T-helper 22 cell (primary cell): ENCODE results near the gene CELF2.
"Not testable (repeated sequence)": the region's sequence is repeated elsewhere in the genome, so short reads cannot be mapped to it uniquely, and the experiment has no call there.

Source experiments
- DNase-seq: peaks from one replicate; pipeline ENCODE4 v3.0.0-alpha.2; 2020; ENCODE audit warnings: low read depth

The CELF2 gene

GRCh38 chr10:11017570-11018431 lies at the start of gene CELF2:
Gene CELF2 (plus strand): TSS chr10:11017872. CDS start chr10:11018090, 218 bp downstream.
- DNase-seq = peak; percentile 34

GRCh38 chr10:10968257-10968588 lies 49.4 kb upstream of the CELF2 start:
- DNase-seq = no peak

- DNase-seq = no peak
Observed at GRCh38 chr10:10973310-10973709, 44.4 kb upstream of the CELF2 start.

- no peak for DNase-seq
Observed at GRCh38 chr10:10975647-10976046, 42.0 kb upstream of the CELF2 start.

GRCh38 chr10:10976652-10977051 lies 41.0 kb upstream of the CELF2 start:
- no peak for DNase-seq

GRCh38 chr10:10977226-10977956 lies 40.3 kb upstream of the CELF2 start:
- no peak for DNase-seq

- DNase-seq = no peak
Observed at GRCh38 chr10:10977978-10978377, 39.7 kb upstream of the CELF2 start.

GRCh38 chr10:10985361-10985760 lies 32.3 kb upstream of the CELF2 start:
- no peak for DNase-seq

GRCh38 chr10:10986606-10987005 lies 31.1 kb upstream of the CELF2 start:
- no peak for DNase-seq

GRCh38 chr10:10987111-10987510 lies 30.6 kb upstream of the CELF2 start:
- no peak for DNase-seq

GRCh38 chr10:10989669-10990068 lies 28.0 kb upstream of the CELF2 start:
- no peak for DNase-seq

- DNase-seq = no peak
Observed at GRCh38 chr10:10991144-10991543, 26.5 kb upstream of the CELF2 start.

- DNase-seq = no peak
Observed at GRCh38 chr10:10992072-10992471, 25.6 kb upstream of the CELF2 start.

GRCh38 chr10:10992961-10993714 lies 24.5 kb upstream of the CELF2 start:
- DNase-seq = no peak

GRCh38 chr10:10993785-10994184 lies 23.9 kb upstream of the CELF2 start:
- DNase-seq = no peak

- DNase-seq = no peak
Observed at GRCh38 chr10:10994360-10994759, 23.3 kb upstream of the CELF2 start.

- DNase-seq = no peak
Observed at GRCh38 chr10:10995120-10995519, 22.6 kb upstream of the CELF2 start.

- no peak for DNase-seq
Observed at GRCh38 chr10:10996966-10997620, 20.6 kb upstream of the CELF2 start.

- not testable (repeated sequence) for DNase-seq
Observed at GRCh38 chr10:10999501-10999900, 18.2 kb upstream of the CELF2 start.

GRCh38 chr10:11002485-11002884 lies 15.2 kb upstream of the CELF2 start:
- no peak for DNase-seq

- DNase-seq = no peak
Observed at GRCh38 chr10:11002916-11003315, 14.8 kb upstream of the CELF2 start.

- DNase-seq = no peak
Observed at GRCh38 chr10:11003679-11004078, 14.0 kb upstream of the CELF2 start.
